Activated T-cell treated with anti-CD3 and anti-CD28 coated beads, Interleukin-2, amount 50 U/mL, for 4 hours (primary cell): ENCODE measurements around the gene CNEP1R1. TPM values are rescaled to one million over a fixed set of nuclear protein-coding genes. Genes with fewer than 3 reads are reported as not detected.

ENCODE experiments used
- total RNA-seq, 3 donors: library from RNA; stranded (reverse); gene quantifications; one replicate each; pipeline ENCODE4 v1.2.1, GENCODE V29; 2021

The CNEP1R1 gene
- total RNA-seq, 3 donors from 2014 or later = 16.2 to 20.0 (median 17.6) TPM

Other genes with a start within 250 kb of the CNEP1R1 start
- gene ZNF423, start 169.1 kb upstream of the CNEP1R1 start, total RNA-seq = under 1 TPM in 1 of 3 donors, not detected in 2; 0.03 TPM
- 10 to 100 TPM; 20.9 to 25.0 (median 24.5) TPM for gene HEATR3, start 40.7 kb downstream of the CNEP1R1 start, total RNA-seq
- 10 to 100 TPM; 26.0 to 28.7 (median 27.8) TPM for gene TENT4B, start 128.1 kb downstream of the CNEP1R1 start, total RNA-seq
- 10 to 100 TPM; 61.7 to 77.6 (median 70.7) TPM for gene ADCY7, start 241.3 kb downstream of the CNEP1R1 start, total RNA-seq